K562 (cell line): Measurements from ENCODE around the gene MYL5. TPM values are rescaled to one million over a fixed set of nuclear protein-coding genes. Genes with fewer than 3 reads are reported as not detected.

Experiments used
- ARID2 ChIP-seq: fragments of 450-650 bp; IDR thresholded peaks from 2 replicates; pipeline ENCODE4 v1.6.1; 2017; ENCODE audit warnings: antibody characterized with exemption, mild to moderate bottlenecking
- ATF7 ChIP-seq: fragments of 450-650 bp; IDR thresholded peaks from 2 replicates; pipeline ENCODE4 v1.7.1; 2014; ENCODE audit warnings: mild to moderate bottlenecking, moderate library complexity
- CBFB ChIP-seq: sonication (generic); formaldehyde crosslinking; IDR thresholded peaks from 2 replicates; pipeline ENCODE4 v1.4.0; 2020; ENCODE audit warnings: mild to moderate bottlenecking, missing genetic modification reagents
- CCAR2 ChIP-seq: fragments of 200-400 bp; formaldehyde crosslinking; IDR thresholded peaks from 2 replicates; pipeline ENCODE4 v1.6.1; 2017; ENCODE audit warnings: mild to moderate bottlenecking, low read depth, low read length
- DPF2 ChIP-seq: fragments of 450-650 bp; IDR thresholded peaks from 2 replicates; pipeline ENCODE4 v1.6.1; 2016
- GATAD2B ChIP-seq: fragments of 450-650 bp; IDR thresholded peaks from 2 replicates; pipeline ENCODE4 v1.6.1; 2017; ENCODE audit warnings: mild to moderate bottlenecking, borderline replicate concordance
- IRF9 ChIP-seq: fragments of 450-650 bp; IDR thresholded peaks from 2 replicates; pipeline ENCODE4 v1.6.1; 2016; ENCODE audit warnings: missing biosample characterization, missing genetic modification characterization
- MBD1 ChIP-seq: fragments of 250-450 bp; sonication (Bioruptor Pico); IDR thresholded peaks from 2 replicates; pipeline ENCODE4 v1.8.0; 2022; ENCODE audit warnings: inconsistent platforms
- MEIS2 ChIP-seq: fragments of 450-650 bp; IDR thresholded peaks from 2 replicates; pipeline ENCODE4 v1.6.1; 2014; ENCODE audit warnings: mild to moderate bottlenecking; ENCODE audit not compliant: partially characterized antibody
- MTA3 ChIP-seq: fragments of 450-650 bp; formaldehyde crosslinking; IDR thresholded peaks from 2 replicates; pipeline ENCODE4 v1.6.1; 2017; ENCODE audit warnings: mild to moderate bottlenecking, borderline replicate concordance
- NEUROD1 ChIP-seq: fragments of 150-350 bp; IDR thresholded peaks from 2 replicates; pipeline ENCODE4 v1.6.1; 2014; ENCODE audit warnings: borderline replicate concordance, low read length, low read depth; ENCODE audit not compliant: partially characterized antibody
- NONO ChIP-seq, 2 experiments: fragments of 200-400 bp in 1 of 2; fragments of 450-650 bp in 1 of 2; formaldehyde crosslinking in 1 of 2; IDR thresholded peaks; 2 replicates each; pipeline ENCODE4 v1.6.1; 2017; ENCODE audit warnings: low read depth in 2 of 2, mild to moderate bottlenecking in 2 of 2, moderate library complexity in 2 of 2, low read length in 1 of 2
- NRF1 ChIP-seq, 2 experiments: fragments of 450-650 bp; IDR thresholded peaks in 1 of 2; conservative IDR thresholded peaks in 1 of 2; 2 replicates each; pipeline ENCODE4 v1.6.1; 2014; ENCODE audit warnings: mild to moderate bottlenecking in 2 of 2
- OTX1 ChIP-seq: fragments of 450-650 bp; formaldehyde crosslinking; IDR thresholded peaks from 2 replicates; pipeline ENCODE4 v1.4.0; 2022; ENCODE audit warnings: mild to moderate bottlenecking
- PRDM10 ChIP-seq: fragments of 450-650 bp; IDR thresholded peaks from 2 replicates; pipeline ENCODE4 v1.6.1; 2018; ENCODE audit not compliant: partially characterized antibody
- SIRT6 ChIP-seq: IDR thresholded peaks from one replicate; pipeline ENCODE4 v1.6.1; 2012; ENCODE audit warnings: low read depth, mild to moderate bottlenecking, control low read depth, inconsistent platforms, low read length, moderate library complexity
- SMARCE1 ChIP-seq: fragments of 450-650 bp; IDR thresholded peaks from 2 replicates; pipeline ENCODE4 v1.7.1; 2016; ENCODE audit warnings: mild to moderate bottlenecking
- SNAPC5 ChIP-seq: fragments of 250-450 bp; sonication (Bioruptor Pico); IDR thresholded peaks from 2 replicates; pipeline ENCODE4 v1.8.0; 2021; ENCODE audit warnings: moderate library complexity, mild to moderate bottlenecking, inconsistent platforms
- TAF15 ChIP-seq: fragments of 200-400 bp; formaldehyde crosslinking; IDR thresholded peaks from 2 replicates; pipeline ENCODE4 v1.6.1; 2017; ENCODE audit warnings: mild to moderate bottlenecking, low read depth, low read length, moderate library complexity
- ZBTB7A ChIP-seq: IDR thresholded peaks from 2 replicates; pipeline ENCODE4 v1.6.1; 2011; ENCODE audit warnings: low read depth, mild to moderate bottlenecking, low read length, moderate library complexity, borderline replicate concordance; ENCODE audit not compliant: control insufficient read depth
- ZNF146 ChIP-seq: IDR thresholded peaks from one replicate; pipeline ENCODE4 v1.6.1; 2018; ENCODE audit warnings: missing compliant biosample characterization; ENCODE audit not compliant: unreplicated experiment
- ZNF707 ChIP-seq: fragments of 250-450 bp; sonication (Bioruptor Pico); conservative IDR thresholded peaks from 2 replicates; pipeline ENCODE4 v1.8.0; 2022; ENCODE audit warnings: inconsistent platforms, mild to moderate bottlenecking, moderate library complexity
- polyA plus RNA-seq, 8 experiments: library from polyadenylated mRNA; depleted of rRNA in 4 of 8; stranded (reverse) in 5 of 8; unstranded in 3 of 8; fragments of >200 nt; fragmentation: Nextera tagmentation in 2 of 8; fragmentation: Illumina TruSeq in 1 of 8; extraction: Ambion mirVana in 2 of 8; extraction: Trizol in 1 of 8; gene quantifications; 2 replicates each; pipeline versions ENCODE4 v1.2.1 to v1.2.3, GENCODE V29; 2011 to 2014; ENCODE audit warnings: inconsistent platforms in 1 of 8, missing spikeins in 1 of 8
- total RNA-seq, 7 experiments: library from RNA; depleted of rRNA in 6 of 7; stranded (reverse); fragments of >200 nt in 6 of 7; fragmentation: Illumina TruSeq in 2 of 7; extraction: Trizol in 2 of 7; gene quantifications; 2 replicates each; pipeline versions ENCODE4 v1.2.1 to v1.2.3, GENCODE V29; 2011 to 2021; ENCODE audit warnings: low replicate concordance in 1 of 7

MYL5 gene
- total and polyA plus RNA-seq, 9 of the 15 experiments (the other 6 are each of a cell fraction or from before 2014, with no cell fraction given), result 1.4 to 10.0 (median 4.1) TPM

- TF ChIP-seq NEUROD1 (no peak), NONO (IDR thresholded peaks at IDR 0.05; ENCODE audit: low read depth in 2 of 2, low read length in 1 of 2) (no peak), SNAPC5 (CRISPR knock-in tag) (no peak), GATAD2B (no peak), ARID2 (no peak), NRF1 (conservative IDR thresholded peaks at IDR 0.05 in 1 of 2, IDR thresholded peaks at IDR 0.05 in 1 of 2) (peak; percentile 68 to 74), MTA3 (peak; percentile 82; the same call in 1 of the 2 replicates), ATF7 (peak; percentile 69), OTX1 (CRISPR knock-in tag) (no peak), SMARCE1 (peak; percentile 68), ZNF146 (CRISPR knock-in tag) (no peak), ZNF707 (CRISPR knock-in tag) (no peak), ZBTB7A (peak; percentile 50; the same call in 1 of the 2 replicates), TAF15 (no peak), CCAR2 (no peak), PRDM10 (peak; percentile 24), DPF2 (peak; percentile 83), CBFB (CRISPR knock-in tag) (peak; percentile 27; the same call in 1 of the 2 replicates), MEIS2 (peak; percentile 84), IRF9 (tag) (0 out of 2 replicates have a peak, but pooled peaks have one; percentile 26), MBD1 (no peak), SIRT6 (no peak)
Measured at GRCh38 chr4:687048-687970, 13.0 kb downstream of the MYL5 start (continued).
